ENCODE results near the gene ABHD4. TPM values are rescaled to one million over a fixed set of nuclear protein-coding genes. Genes with fewer than 3 reads are reported as not detected.

Gene ABHD4
- total RNA-seq, 3 donors from 2014 or later: 1.9 to 3.9 (median 2.1) TPM

Other genes with a start within 250 kb of the ABHD4 start
- 100 to 1,000 TPM; 287 to 323 (median 300) TPM for gene DAD1, start 9.1 kb upstream of the ABHD4 start, total RNA-seq
- gene OR6J1, start 46.1 kb downstream of the ABHD4 start, total RNA-seq: not detected
- gene OXA1L, start 168.4 kb downstream of the ABHD4 start, total RNA-seq: 100 to 1,000 TPM; 133 to 139 (median 138) TPM
- gene SLC7A7, start 217.1 kb downstream of the ABHD4 start, total RNA-seq: under 1 TPM; 0.16 to 0.51 (median 0.19) TPM
- 100 to 1,000 TPM; 247 to 250 (median 249) TPM for gene MRPL52, start 231.6 kb downstream of the ABHD4 start, total RNA-seq
- gene MMP14, start 238.3 kb downstream of the ABHD4 start, total RNA-seq: 1 to 10 TPM in 2 of 3 donors, under 1 TPM in 1; 0.76 to 1.6 (median 1.2) TPM

Data from activated T-cell treated with anti-CD3 and anti-CD28 coated beads, Interleukin-2, amount 50 U/mL, for 4 hours (primary cell).